GM12878 (cell line): ENCODE results near the gene VPS13C. TPM values are rescaled to one million over a fixed set of nuclear protein-coding genes. Genes with fewer than 3 reads are reported as not detected.

ENCODE experiments used
- BRCA1 ChIP-seq: IDR thresholded peaks from 2 replicates; pipeline ENCODE4 v1.6.1; 2011; ENCODE audit warnings: low read depth, low read length, improper control_type of control experiment
- CEBPB ChIP-seq, 2 experiments: fragments of 150-350 bp in 1 of 2; IDR thresholded peaks; 2 replicates each; pipeline ENCODE4 v1.6.1; 2012 to 2014; ENCODE audit warnings: low read depth in 2 of 2, low read length in 2 of 2, borderline replicate concordance in 1 of 2, inconsistent platforms in 1 of 2
- CREM ChIP-seq: IDR thresholded peaks from 2 replicates; pipeline ENCODE4 v1.6.1; 2014; ENCODE audit warnings: antibody characterized with exemption, low read depth
- EP300 ChIP-seq, 2 experiments: fragments of 150-350 bp in 1 of 2; IDR thresholded peaks; 2 replicates each; pipeline ENCODE4 v1.6.1; 2011 to 2012; ENCODE audit warnings: low read depth in 2 of 2, low read length in 2 of 2, borderline replicate concordance in 1 of 2, improper control_type of control experiment in 1 of 2, inconsistent platforms in 1 of 2; ENCODE audit not compliant: control insufficient read depth in 1 of 2
- MXI1 ChIP-seq: fragments of 150-350 bp; IDR thresholded peaks from 2 replicates; pipeline ENCODE4 v1.6.1; 2011; ENCODE audit warnings: low read depth, mild to moderate bottlenecking, inconsistent platforms, low read length, improper control_type of control experiment
- ZNF207 ChIP-seq: fragments of 450-650 bp; IDR thresholded peaks from 2 replicates; pipeline ENCODE4 v1.6.1; 2014; ENCODE audit warnings: antibody characterized with exemption, mild to moderate bottlenecking, borderline replicate concordance
- ZNF622 ChIP-seq: fragments of 450-650 bp; IDR thresholded peaks from 2 replicates; pipeline ENCODE4 v1.6.1; 2017; ENCODE audit warnings: mild to moderate bottlenecking, inconsistent platforms
- polyA plus RNA-seq, 11 experiments: library from polyadenylated mRNA; depleted of rRNA in 4 of 11; unstranded in 6 of 11; stranded (reverse) in 5 of 11; fragments of >200 nt; fragmentation: Nextera tagmentation in 4 of 11; fragmentation: Illumina TruSeq in 1 of 11; extraction: Ambion mirVana in 4 of 11; extraction: Trizol in 1 of 11; gene quantifications; 1 replicate in 1 of 11; 2 replicates in 10 of 11; pipeline versions ENCODE4 v1.2.1 to v1.2.3, GENCODE V29; 2011 to 2016; ENCODE audit warnings: inconsistent platforms in 2 of 11, missing spikeins in 2 of 11, low read depth in 1 of 11
- total RNA-seq, 4 experiments: library from RNA; depleted of rRNA in 3 of 4; stranded (reverse); fragments of >200 nt in 3 of 4; fragmentation: Illumina TruSeq in 1 of 4; extraction: Trizol in 1 of 4; gene quantifications; 2 replicates each; pipeline versions ENCODE4 v1.2.1 to v1.2.3, GENCODE V29; 2013 to 2021
- TF ChIP-seq, protein P1 (sequence below): fragments of 450-650 bp; formaldehyde crosslinking; IDR thresholded peaks from 2 replicates; pipeline ENCODE4 v1.5.0; 2022; ENCODE audit warnings: mild to moderate bottlenecking, missing genetic modification characterization

VPS13C gene
- total and polyA plus RNA-seq, 10 of the 15 experiments (the other 5 are each of a cell fraction or from before 2014, with no cell fraction given), result 9.3 to 53.1 (median 31.8) TPM

DNA sequence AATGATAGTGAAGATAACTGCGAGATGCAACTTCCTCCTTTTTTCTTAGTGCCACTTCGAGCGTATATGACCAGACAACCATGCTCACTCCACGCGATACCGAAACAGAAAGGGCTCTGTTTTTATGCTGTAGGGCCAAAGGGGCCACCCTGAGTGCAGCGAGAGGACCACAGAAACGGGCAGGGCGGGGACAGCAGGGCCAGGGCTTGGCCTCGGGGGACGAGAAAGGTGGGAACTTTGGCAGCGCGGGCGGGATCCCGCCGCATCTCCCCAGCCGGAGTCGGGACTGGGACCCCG is 483 bp downstream of the VPS13C start (continued):
- TF ChIP-seq CREM (0 out of 2 replicates have a peak, but pooled peaks have one; percentile 12), BRCA1 (no peak), ZNF207 (no peak), EP300 (IDR thresholded peaks at IDR 0.05; ENCODE audit: borderline replicate concordance in 1 of 2, control insufficient read depth in 1 of 2, low read depth in 2 of 2, low read length in 2 of 2) (no peak), ZNF622 (no peak), CEBPB (IDR thresholded peaks at IDR 0.05; ENCODE audit: borderline replicate concordance in 1 of 2, low read depth in 2 of 2, low read length in 2 of 2) (no peak), MXI1 (peak; percentile 88)
- TF ChIP-seq, protein P1, sequence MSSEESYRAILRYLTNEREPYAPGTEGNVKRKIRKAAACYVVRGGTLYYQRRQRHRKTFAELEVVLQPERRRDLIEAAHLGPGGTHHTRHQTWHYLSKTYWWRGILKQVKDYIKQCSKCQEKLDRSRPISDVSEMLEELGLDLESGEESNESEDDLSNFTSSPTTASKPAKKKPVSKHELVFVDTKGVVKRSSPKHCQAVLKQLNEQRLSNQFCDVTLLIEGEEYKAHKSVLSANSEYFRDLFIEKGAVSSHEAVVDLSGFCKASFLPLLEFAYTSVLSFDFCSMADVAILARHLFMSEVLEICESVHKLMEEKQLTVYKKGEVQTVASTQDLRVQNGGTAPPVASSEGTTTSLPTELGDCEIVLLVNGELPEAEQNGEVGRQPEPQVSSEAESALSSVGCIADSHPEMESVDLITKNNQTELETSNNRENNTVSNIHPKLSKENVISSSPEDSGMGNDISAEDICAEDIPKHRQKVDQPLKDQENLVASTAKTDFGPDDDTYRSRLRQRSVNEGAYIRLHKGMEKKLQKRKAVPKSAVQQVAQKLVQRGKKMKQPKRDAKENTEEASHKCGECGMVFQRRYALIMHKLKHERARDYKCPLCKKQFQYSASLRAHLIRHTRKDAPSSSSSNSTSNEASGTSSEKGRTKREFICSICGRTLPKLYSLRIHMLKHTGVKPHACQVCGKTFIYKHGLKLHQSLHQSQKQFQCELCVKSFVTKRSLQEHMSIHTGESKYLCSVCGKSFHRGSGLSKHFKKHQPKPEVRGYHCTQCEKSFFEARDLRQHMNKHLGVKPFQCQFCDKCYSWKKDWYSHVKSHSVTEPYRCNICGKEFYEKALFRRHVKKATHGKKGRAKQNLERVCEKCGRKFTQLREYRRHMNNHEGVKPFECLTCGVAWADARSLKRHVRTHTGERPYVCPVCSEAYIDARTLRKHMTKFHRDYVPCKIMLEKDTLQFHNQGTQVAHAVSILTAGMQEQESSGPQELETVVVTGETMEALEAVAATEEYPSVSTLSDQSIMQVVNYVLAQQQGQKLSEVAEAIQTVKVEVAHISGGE, result no peak
